Measurements from ENCODE around the gene GLT8D2.

GLT8D2 gene

DNA sequence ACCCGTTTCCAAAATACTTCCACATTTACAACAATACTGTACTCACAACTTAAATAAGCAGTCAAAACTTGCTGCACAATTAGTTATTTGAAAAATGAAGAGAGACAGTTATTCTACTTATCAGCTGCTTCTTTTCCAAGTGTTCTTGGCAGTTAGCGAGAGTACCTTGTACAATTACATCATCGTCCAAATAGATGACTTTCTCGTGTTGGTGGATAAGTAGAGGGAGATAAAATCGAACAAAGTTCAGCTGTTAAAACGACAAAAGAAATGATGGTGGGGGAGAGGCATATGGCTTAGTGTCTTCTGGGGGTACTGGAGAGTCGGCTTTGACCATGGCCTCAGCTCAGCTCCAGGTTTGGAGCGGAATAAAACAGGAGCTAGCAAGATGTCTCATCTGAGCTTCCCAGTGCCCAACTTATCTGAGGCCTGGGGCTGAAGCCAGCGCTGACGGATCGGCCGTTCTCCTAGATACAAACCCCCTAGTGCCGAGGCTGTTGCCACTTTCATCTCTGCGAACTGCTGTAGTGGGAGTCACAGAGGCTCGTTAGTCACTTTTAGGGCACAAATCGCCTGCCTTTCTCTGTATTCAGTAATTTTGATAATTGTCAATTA lies 52.6 kb downstream of the GLT8D2 start:
- DNase-seq = no peak

DNA sequence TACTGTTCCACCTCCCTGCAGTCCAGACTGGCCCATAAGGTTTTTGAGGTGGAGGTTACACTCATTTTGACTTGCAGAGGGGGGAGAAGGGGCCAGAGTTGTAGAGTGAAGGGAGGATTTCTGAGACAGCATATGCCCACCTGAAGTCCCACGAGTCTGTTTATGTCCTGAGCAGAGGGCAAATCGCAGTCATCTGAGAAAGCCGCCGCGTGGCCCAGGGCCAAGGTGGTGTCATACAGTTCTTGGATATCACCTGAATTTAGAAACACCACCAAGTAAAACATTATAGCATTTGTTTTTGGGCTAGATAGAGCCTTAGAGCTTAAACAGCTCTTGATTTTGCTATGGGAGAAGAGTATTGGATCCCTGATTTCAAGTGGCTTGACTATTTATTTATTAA lies 53.4 kb downstream of the GLT8D2 start:
- DNase-seq = no peak

DNA sequence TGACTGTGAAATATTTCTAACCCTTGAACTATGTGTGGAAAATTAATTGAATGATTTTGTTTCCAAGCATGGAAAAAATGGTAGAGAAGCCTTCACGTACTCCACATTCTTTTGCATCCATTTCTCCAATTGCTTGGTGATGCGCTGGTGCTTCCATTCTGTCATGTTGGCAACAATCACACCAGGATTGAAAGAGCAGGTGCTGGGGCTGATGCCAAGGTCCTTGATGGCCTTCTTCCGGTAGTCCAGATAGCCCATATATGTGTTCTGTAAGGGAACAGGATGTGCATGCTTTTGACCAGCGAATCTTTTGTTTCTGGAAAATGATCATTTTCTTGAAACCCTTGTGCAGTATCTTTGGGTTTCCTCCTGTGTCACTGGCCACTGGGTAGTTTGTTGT lies 55.8 kb downstream of the GLT8D2 start:
- DNase-seq = no peak

DNA sequence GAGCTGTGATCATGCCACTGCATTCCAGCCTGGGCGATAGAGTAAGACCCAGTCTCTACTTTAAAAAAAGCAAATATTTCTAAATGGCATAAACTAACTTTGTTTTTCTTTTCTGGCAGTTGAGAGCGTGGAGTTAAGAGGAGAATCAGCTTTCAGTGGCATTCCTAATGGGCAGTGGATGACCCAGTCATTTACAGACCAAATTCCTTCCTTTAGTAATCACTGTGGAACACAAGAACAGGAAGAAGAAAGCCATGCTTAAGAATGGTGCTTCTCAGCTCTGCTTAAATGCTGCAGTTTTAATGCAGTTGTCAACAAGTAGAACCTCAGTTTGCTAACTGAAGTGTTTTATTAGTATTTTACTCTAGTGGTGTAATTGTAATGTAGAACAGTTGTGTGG lies 63.2 kb downstream of the GLT8D2 start:
- no peak for DNase-seq

DNA sequence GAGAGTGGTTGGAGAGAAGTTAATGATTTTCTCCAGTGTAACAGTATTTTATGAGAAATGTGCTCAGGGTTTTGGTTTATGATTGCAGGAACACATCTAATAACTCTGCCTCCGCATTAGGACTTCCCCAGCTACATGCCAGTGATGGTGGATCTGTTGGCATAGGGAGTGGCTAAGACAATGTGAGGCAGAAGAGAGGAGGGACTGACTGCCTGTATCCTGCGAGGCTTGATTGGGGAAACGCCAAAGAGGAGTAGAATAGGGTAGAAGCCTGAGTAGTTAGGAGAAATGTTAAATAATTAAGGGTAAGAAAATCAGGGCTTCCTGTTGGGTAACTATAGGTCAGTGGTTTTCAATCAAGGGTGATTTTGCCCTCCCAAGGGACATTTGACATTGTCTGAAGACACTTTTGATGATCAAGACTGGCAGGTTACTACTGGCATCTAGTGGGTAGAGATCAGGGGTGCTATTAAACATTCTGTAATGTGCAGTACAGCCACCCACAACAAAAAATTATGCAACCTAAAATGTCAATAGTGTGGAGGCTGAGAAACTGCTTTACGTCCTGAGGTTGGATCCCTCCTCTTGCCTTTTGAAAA lies 71.5 kb downstream of the GLT8D2 start:
- DNase-seq = no peak

DNA sequence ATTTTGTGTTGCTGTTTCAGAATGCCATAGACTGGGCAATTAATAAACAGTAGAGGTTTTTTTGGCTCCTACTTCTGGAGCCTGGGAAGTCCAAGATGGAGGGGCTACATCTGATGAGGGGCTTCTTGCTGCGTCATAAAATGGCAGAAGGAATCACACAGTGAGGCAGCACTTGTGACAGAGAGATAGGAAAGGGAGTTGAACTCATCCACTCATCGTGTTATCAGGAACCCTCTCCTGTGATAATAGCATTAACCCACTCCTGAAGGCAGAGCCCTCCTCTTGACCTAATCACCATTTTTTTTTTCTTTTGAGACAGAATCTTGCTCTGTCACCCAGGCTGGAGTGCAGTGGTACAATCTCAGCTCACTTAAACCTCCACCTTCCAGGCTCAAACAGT lies 74.6 kb downstream of the GLT8D2 start:
- DNase-seq = no peak

DNA sequence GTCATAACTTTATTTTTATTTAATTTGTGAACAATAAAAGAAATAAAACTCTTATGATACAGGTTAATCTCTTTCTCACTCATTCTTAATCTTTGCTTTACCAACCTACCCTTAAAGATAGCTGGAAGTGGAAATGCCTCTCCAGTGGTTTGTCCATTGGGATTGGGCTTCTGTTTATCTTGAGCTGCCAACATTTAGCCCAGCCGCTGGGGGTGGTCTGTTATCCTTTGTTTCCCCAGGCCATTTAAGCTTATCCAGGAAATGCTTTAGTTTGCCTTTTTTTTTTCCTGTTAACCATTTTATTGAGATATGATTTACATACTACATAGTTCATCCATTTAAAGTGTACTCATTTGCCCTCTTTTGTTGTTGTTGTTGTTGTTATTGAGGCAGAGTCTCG lies 76.1 kb downstream of the GLT8D2 start:
- no peak for DNase-seq

DNA sequence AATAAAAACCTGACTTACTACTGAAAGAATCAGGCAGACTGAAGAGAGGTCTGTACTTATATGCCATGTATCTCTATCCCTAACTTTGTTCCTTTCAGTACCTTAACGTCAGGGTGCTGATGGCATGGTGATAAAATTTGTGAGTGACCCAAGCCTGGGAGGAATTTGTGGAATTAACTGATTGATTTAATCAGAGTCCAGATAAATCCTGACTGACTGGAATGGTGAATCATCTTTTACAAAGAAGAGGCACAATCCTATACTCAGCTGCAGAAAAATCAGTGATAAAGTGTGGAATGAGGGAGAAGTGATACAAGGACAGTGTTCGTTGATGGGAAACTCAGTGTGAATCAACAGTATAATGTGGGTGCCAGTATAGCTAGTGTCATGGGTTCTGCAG lies 80.6 kb downstream of the GLT8D2 start:
- no peak for DNase-seq

DNA sequence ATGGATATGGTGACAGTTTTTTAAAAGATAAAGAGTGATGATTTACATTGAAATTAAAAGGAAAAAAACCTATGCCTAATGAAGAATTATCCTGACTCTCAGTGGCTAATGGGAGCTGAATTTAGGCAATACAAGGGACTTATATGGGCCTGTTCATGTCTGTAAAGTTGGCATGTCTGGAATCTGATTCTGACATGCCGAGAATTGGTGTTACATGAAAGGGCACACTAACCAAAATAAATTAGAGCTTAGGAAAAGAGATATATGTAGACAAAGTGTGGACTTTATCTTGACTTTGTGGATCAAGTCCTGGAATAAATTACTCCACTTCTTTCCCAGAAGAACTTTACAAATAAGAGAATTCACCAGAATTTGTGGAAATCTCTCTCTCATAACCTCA lies 83.3 kb downstream of the GLT8D2 start:
- DNase-seq = no peak

DNA sequence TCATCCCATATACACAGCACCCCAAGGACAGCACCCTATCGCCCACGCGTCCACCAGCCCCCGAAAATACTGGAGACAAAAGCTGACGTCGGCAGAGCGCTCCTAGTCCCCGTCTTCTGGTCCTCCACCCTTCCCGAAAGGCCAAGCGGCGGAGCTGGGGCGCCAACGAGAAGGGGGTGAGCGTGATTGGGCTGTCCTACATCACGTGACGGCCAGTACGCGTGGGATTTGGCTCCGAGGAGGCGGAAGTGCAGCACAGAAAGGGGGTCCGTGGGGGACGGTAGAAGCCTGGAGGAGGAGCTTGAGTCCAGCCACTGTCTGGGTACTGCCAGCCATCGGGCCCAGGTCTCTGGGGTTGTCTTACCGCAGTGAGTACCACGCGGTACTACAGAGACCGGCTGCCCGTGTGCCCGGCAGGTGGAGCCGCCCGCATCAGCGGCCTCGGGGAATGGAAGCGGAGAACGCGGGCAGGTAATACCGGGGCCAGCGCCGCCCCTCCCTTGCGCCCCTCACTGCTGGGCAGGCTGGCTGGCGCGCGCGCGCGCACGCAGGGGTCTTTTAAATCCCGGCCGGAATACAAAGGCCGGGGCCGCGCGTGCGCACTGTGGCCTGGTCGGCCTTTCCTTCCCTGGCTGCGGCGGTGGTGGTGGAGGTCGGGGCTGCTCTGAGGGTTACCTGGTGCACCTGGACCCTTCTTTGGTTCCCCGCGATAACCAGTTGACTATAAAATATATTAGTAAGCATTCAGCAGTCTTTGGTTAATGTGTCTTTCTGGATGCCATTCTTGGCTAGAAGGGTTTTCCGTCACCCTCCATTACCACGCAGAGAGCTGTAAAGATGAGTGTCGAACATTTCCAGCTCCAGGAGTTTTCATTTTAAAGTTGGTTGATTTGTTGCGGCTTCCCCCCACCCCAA lies 84.1 kb downstream of the GLT8D2 start, which contains the start of gene TDG:
TSS of gene TDG (plus strand) at position 283 of the 915 bp plus-strand sequence. CDS start at position 449, 166 bp downstream.
- peak; percentile 99 for DNase-seq

DNA sequence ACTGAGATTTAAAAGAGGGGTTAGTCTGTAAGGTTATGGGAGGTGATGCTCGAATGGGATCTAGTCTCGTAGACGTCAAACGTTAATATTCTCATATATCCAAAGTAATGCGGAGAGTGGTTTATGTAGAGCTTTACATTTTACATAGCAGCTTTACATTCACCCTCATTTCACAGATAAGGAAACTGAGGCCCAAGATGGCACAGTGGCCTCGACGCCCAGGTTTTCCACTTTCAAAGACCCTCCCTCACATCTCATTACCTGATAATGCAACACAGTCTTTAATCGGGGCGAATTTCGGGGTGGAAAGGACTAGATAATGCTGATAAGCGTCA lies 84.8 kb downstream of the GLT8D2 start:
- DNase-seq = no peak

DNA sequence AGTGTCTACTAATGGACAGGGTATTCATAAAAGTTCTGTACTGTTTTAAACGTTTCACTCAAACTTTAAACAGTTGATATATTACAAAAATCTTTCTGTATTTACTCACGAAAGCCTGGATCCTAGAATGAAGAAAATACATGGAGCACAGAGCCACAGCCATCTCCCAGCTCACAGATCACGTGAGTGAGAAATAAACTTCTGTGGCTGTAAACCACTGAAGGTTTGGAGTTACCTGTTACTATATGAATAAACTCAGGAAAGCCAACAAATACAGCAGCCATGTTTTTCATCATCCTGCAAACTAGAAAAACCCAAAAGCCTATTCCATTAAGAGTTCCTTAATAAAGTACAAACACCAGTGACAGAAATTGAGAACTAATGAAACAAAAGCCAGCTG lies 85.2 kb downstream of the GLT8D2 start:
- DNase-seq = no peak

DNA sequence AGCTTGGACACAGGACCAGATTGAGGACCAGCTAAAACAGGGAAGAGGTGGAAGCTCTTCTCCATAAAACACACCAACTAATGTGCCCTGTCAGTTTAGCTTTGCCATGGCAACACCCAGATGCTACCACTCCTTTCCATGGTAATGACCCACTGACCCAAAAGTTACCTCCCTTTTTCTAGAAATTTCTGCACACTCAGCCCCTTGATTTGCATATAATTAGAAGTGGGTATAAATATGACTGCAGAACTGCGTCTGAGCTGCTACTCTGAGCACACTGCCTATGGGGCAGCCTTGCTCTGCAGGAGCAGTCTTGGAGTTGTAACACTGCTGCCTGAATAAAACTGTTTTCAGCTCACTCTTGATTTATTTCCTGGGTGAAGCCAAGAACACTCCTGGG lies 87.5 kb downstream of the GLT8D2 start:
- no peak for DNase-seq

DNA sequence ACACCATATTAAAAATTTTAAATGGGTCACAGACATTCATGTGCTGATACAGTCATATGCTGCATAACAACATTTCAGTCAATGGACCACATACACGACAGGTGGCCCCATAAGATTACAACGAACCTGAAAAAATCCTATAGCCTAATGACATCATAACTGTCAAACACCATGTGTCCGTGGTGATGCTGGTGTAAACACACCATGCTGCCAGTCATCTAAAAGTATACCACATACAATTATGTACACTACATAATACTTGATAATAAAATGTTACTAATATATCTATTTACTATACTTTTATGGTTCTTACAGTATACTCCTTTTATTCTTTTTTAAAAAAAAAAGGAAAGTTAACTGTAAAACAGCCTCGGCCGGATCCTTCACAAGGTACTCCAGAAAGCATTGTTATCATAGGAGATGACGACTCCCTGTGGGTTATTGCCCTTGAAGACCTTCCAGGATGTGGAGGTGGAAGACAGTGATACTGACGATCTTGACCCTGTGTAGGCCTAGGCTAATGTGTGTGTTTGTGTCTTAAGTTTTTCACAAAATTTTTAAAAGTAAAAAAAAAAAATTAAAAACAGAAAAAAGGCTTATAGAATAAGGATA lies 89.3 kb downstream of the GLT8D2 start:
- no peak for DNase-seq

DNA sequence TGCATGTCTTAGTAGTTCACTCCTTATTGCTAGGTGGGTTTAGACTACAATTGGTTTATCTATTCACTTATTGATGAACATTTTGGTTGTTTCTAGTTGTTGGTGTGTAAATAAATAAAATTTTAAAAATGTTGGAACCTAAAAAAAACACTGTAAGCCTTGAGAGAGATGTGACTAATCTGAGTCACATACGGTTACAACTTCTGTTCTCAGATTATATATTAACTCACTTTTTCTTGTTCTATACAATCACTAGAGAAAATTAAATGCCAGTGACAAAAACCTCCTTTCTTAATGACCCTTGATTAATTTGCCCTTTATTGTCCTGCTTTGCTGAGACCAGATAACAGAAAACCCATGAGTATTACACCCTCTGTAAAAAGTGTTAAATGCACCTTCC lies 91.4 kb downstream of the GLT8D2 start:
- no peak for DNase-seq

DNA sequence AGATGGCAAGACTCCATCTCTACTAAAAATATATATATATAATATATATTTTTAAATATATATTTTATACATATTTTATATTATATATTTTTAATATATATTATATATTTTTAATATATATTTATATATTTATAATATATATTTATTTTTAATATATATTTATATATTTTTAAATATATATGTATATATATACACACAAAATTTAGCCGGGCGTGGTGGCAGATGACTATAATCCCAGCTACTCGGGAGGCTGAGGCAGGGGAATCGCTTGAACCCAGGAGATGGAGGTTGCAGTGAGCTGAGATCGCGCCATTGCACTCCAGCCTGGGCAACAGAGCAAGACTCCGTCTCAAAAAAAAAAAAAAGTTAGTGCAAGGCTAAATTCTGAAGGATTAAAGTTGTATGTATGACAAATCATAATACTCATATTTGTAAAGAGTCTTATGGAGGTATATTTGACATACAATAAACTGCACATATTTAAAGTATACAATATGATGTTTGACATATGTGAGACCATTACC lies 92.1 kb downstream of the GLT8D2 start:
- no peak for DNase-seq

DNA sequence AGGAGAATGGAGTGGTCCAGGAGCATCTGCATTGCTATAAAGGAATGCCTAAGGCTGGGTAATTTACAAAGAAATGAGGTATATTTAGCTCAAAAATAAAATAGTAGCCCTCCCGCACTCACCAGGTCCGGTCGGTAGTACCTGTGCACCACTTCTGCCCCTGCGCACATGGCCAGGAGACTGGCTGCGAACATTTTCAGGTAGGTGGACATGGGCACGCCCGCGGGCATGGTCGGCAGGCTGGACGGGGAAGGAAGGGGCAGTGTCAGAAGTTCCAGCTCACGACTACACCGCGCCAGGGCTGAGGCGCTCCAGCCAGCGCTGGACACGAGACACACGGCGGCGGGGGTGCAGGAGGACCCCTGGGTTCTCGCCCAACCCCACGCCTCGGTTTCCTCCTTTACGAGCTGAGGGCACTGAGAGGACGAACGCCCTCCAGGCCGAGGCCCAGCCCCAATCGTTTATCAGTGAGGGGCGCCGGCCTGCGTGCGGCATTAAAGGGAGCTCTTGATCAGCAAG lies 93.4 kb downstream of the GLT8D2 start:
- no peak for DNase-seq

DNA sequence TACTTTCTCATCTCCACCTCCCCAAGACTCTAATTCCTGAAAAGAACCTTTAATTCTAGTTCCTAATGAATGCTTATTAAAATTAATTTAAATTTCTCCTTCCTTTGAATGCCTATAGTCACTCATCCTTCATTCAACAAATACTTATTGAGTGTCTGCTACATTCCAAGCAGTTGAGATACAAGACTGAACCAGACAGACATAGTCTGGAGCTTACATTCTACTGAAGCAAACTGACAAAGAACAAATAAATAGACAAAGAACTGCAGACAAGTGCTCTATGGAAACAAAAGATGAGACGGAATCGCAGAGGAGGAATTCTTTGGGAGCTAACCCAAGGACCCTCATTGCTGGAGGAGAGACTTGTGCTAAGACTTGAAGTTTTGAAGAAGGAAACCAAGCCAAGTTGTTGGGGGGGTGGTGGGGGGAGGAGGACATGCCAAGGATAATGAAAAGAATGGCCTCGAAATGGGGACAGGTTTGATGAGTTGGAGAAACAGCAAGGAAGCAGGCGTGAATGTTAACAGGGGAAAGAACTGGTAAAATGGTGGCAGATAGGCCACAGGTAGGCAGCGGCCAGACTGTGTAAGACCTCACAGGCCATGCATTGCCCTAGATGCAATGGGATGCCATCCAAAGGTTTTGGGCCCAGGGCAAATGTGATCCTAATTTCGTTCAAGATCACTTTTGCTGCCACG lies 94.0 kb downstream of the GLT8D2 start:
- no peak for DNase-seq

DNA sequence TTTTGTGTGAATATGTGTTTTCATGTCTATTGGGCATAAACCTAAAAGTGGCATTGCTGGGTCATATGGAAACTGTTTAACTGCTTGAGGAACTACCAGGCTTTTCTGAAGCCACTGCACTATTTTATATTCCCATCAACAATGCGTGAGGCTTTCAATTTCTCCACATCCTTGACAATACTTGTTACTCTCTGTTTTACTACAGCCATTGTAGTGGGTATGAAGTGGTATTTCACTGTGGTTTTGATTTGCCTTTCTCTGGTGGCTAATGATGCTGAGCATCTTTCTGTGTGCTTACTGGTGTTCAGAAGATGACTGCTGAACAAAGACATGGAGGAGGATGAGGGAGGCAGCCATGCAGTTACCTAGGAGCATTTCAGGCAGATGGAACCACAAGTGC lies 97.5 kb downstream of the GLT8D2 start:
- DNase-seq = no peak

DNA sequence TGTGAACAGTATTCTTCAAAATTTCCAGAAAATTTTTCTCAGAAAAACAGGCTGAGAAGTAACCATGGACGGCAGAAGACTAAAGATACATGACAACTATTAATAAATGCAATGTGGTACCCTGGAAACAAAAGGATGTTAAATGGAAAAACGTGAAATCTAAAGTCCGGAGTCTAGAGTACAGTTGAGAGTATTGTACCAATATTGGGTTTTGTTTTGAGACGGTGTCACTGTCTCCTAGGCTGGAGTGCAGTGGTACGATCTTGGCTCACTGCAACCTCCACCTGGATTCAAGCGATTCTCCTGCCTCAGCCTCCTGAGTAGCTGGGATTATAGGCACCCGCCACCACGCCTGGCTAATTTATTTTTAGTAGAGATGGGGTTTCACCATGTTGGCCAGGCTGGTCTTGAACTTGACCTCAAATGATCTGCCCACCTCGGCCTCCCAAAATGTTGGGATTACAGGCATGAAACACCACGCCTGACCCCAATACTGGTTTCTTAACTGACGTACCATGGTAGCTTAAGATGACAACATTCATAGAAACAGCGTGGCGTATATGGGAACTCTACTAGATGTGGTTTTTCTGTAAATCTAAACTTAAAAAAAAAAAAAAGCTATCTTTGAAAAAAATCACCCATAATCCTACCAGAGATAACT lies 101.1 kb downstream of the GLT8D2 start:
- no peak for DNase-seq

DNA sequence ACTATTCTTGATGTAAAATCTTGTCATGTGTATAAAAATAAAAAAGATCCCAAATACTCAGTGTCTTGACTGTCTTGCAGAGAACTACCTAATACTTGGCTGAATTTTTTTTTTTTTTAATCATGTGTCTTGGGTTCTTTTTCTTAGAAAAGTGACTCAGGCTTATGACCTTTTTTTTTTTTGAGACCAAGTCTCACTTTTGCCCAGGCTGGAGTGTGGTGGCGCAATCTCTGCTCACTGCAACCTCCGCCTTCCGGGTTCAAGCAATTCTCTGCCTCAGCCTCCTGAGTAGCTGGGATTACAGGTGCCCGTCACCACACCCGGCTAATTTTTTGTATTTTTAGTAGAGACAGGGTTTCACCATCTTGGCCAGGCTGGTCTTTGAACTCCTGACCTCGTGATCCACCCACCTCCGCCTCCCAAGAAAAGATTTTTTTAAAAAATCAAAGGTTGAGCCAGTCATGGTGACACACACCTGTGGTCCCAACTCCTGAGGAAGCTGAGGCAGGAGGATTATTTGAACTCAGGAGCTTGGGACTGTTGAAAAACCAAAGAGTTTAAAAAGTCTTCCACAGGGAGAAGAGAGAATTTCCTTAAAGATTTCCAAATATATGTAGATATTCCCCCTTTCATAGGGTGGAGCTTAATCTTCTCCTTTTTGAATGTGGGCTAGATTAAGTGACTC lies 102.0 kb downstream of the GLT8D2 start:
- DNase-seq = no peak
